NCI-H524 (cell line): ENCODE results near the gene KRT81.
A peak's percentile ranks its signal among the peaks of the same experiment; 100 is the strongest.
"Not testable (repeated sequence)": the region's sequence is repeated elsewhere in the genome, so short reads cannot be mapped to it uniquely, and the experiment has no call there.

Experiments used
- DNase-seq, 2 experiments: peaks; one replicate each; lab custom pipeline; 2025; lab: John Stamatoyannopoulos, UW

KRT81 gene

GRCh38 chr12:52317468-52318052 lies 26.2 kb upstream of the KRT81 start:
- DNase-seq = no peak

- no peak for DNase-seq
Measured at GRCh38 chr12:52316701-52317100, 25.4 kb upstream of the KRT81 start.

GRCh38 chr12:52316290-52316689 lies 25.0 kb upstream of the KRT81 start:
- no peak for DNase-seq

GRCh38 chr12:52315721-52316120 lies 24.4 kb upstream of the KRT81 start:
- DNase-seq = peak in 1 of 2 experiments; percentile 16

- DNase-seq = no peak
Measured at GRCh38 chr12:52314511-52314910, 23.2 kb upstream of the KRT81 start.

GRCh38 chr12:52313926-52314325 lies 22.6 kb upstream of the KRT81 start:
- DNase-seq = no peak

- no peak for DNase-seq
Measured at GRCh38 chr12:52313461-52313860, 22.1 kb upstream of the KRT81 start.

GRCh38 chr12:52312086-52312485 lies 20.8 kb upstream of the KRT81 start:
- no peak for DNase-seq

- DNase-seq = no peak
Measured at GRCh38 chr12:52311285-52311648, 19.9 kb upstream of the KRT81 start.

- no peak for DNase-seq
Measured at GRCh38 chr12:52310622-52311284, 19.4 kb upstream of the KRT81 start.

- peak in 1 of 2 experiments; percentile 27 for DNase-seq
Measured at GRCh38 chr12:52308806-52309425, 17.6 kb upstream of the KRT81 start.

GRCh38 chr12:52307836-52308805 lies 16.8 kb upstream of the KRT81 start:
- peak; percentile 63 to 78 for DNase-seq

- no peak for DNase-seq
Measured at GRCh38 chr12:52306731-52307130, 15.4 kb upstream of the KRT81 start.

GRCh38 chr12:52305921-52306705 lies 14.8 kb upstream of the KRT81 start:
- peak in 1 of 2 experiments; percentile 1 for DNase-seq

- DNase-seq = not testable (repeated sequence)
Measured at GRCh38 chr12:52304941-52305411, 13.6 kb upstream of the KRT81 start.

GRCh38 chr12:52302242-52302914 lies 11.0 kb upstream of the KRT81 start:
- DNase-seq = peak in 1 of 2 experiments; percentile 21

- DNase-seq = not testable (repeated sequence)
Measured at GRCh38 chr12:52301721-52302120, 10.4 kb upstream of the KRT81 start.

- no peak for DNase-seq
Measured at GRCh38 chr12:52300796-52301691, 9.7 kb upstream of the KRT81 start.

GRCh38 chr12:52298677-52299190 lies 7.4 kb upstream of the KRT81 start:
- no peak for DNase-seq
